22Rv1 (cell line): ENCODE measurements around the gene CUEDC1.

Experiments used
- CTCF ChIP-seq: fragments of 450-650 bp; IDR thresholded peaks from 2 replicates; pipeline ENCODE4 v1.5.1; 2017; ENCODE audit warnings: mild to moderate bottlenecking
- ZFX ChIP-seq: fragments of 450-650 bp; IDR thresholded peaks from 2 replicates; pipeline ENCODE4 v1.6.1; 2017; ENCODE audit warnings: antibody characterized with exemption, borderline replicate concordance

GRCh38 chr17:57940231-57940630 is 15.0 kb downstream of the CUEDC1 start:
- TF ChIP-seq CTCF (no peak), ZFX (no peak)
